SU-DHL-6 (cell line): Measurements from ENCODE around the gene FAM20C.

Experiments
- H2AFZ ChIP-seq: fragments of 200-600 bp; sonication (generic); 2 replicates; pipeline ENCODE4 v1.6.1; 2014; ENCODE audit warnings: low read depth, mild to moderate bottlenecking, moderate library complexity, mixed read lengths, antibody characterized with exemption, low read length; ENCODE audit not compliant: severe bottlenecking
- H3F3A ChIP-seq: fragments of 200-600 bp; shearing (Covaris generic); 2 replicates; pipeline ENCODE4 v1.6.0; 2016; ENCODE audit warnings: antibody characterized with exemption, mild to moderate bottlenecking; ENCODE audit not compliant: insufficient read depth
- H3K27ac ChIP-seq: fragments of 200-600 bp; sonication (generic); 2 replicates; pipeline ENCODE4 v1.5.1; 2016; ENCODE audit warnings: low read depth, mild to moderate bottlenecking, low read length, moderate library complexity, mixed read lengths
- H3K27me3 ChIP-seq: fragments of 200-600 bp; sonication (generic), shearing (Covaris generic); 2 replicates; pipeline ENCODE4 v1.6.0; 2014; ENCODE audit warnings: mild to moderate bottlenecking, low read length
- H3K36me3 ChIP-seq: fragments of 200-600 bp; sonication (generic); 2 replicates; pipeline ENCODE4 v1.6.1; 2014; ENCODE audit warnings: mild to moderate bottlenecking, low read length, mixed read lengths
- H3K4me2 ChIP-seq: fragments of 300-600, 200-600 bp; shearing (Covaris generic), sonication (generic); 2 replicates; pipeline ENCODE4 v1.6.0; 2014; ENCODE audit warnings: low read length, low read depth, mild to moderate bottlenecking; ENCODE audit not compliant: poor library complexity, severe bottlenecking
- H3K4me3 ChIP-seq: fragments of 200-600 bp; sonication (generic); 2 replicates; pipeline ENCODE4 v1.5.1; 2014; ENCODE audit warnings: antibody characterized with exemption, low read length, mild to moderate bottlenecking, mixed read lengths; ENCODE audit not compliant: insufficient read depth, poor library complexity, severe bottlenecking
- H3K79me2 ChIP-seq: fragments of 200-600 bp; sonication (generic); 2 replicates; pipeline ENCODE4 v1.6.1; 2014; ENCODE audit warnings: mild to moderate bottlenecking, low read length, moderate library complexity; ENCODE audit not compliant: insufficient read depth
- H3K9ac ChIP-seq: fragments of 200-600 bp; sonication (generic); 2 replicates; pipeline ENCODE4 v1.7.0; 2014; ENCODE audit warnings: mild to moderate bottlenecking, low read length
- H3K9me2 ChIP-seq: fragments of 200-600 bp; sonication (generic); replicated peaks from 2 replicates; pipeline ENCODE4 v1.6.1; 2014; ENCODE audit warnings: low read length; ENCODE audit not compliant: insufficient read depth
- H3K9me3 ChIP-seq: fragments of 200-600 bp; sonication (generic); 2 replicates; pipeline ENCODE4 v1.6.1; 2014; ENCODE audit warnings: low read length, mixed read lengths; ENCODE audit not compliant: insufficient read depth
- H4K20me1 ChIP-seq: fragments of 200-600 bp; sonication (generic); 2 replicates; pipeline ENCODE4 v1.6.1; 2014; ENCODE audit warnings: low read depth, mild to moderate bottlenecking, antibody characterized with exemption, low read length, moderate library complexity, mixed read lengths
- EZH2phosphoT487 ChIP-seq: fragments of 200-600 bp; sonication (generic), shearing (Covaris generic); conservative IDR thresholded peaks from 2 replicates; pipeline ENCODE4 v1.6.1; 2018; ENCODE audit warnings: mild to moderate bottlenecking, antibody characterized with exemption, low read length, moderate library complexity, mixed read lengths
- TF ChIP-seq, protein P1 (sequence below): fragments of 200-600 bp; sonication (generic); IDR thresholded peaks from one replicate; pipeline ENCODE4 v1.5.1; 2017; ENCODE audit warnings: antibody characterized with exemption, mild to moderate bottlenecking, low read length, moderate library complexity; ENCODE audit not compliant: insufficient read depth, poor library complexity, severe bottlenecking

The FAM20C gene

DNA sequence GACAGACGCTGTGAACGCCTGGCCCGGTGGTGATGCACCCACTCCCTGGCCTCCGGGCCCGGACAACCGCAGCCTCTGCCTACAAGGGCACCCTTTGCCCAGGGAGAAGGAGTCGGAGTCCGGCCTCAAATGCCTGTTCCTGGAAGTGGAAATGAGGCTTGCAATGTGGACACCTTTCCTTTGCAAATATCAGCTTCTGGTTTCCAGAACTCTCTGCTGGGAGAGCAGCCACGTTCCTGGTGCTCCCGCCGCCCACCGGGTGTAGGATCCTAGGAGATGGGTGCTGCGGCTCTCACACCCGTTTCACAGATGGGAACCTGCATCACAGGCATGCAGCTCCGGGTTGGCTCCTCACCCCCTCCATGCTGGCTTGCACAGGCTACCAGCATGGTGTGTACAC lies 100.5 kb downstream of the FAM20C start:
- Histone ChIP-seq H3K9me2 (no peaks in the 10 kb centered on the region), H3K79me2 (no peaks in the 10 kb centered on the region), H4K20me1 (no peaks in the 10 kb centered on the region), H3F3A (no peaks in the 10 kb centered on the region), H3K9me3 (no peaks in the 10 kb centered on the region), H3K9ac (no peak overlapping the region), H3K36me3 (no peaks in the 10 kb centered on the region), H3K27me3 (no peaks in the 10 kb centered on the region), H3K4me3 (no peak overlapping the region), H3K27ac (no peak overlapping the region), H2AFZ (no peak overlapping the region), H3K4me2 (no peak overlapping the region)
- TF ChIP-seq EZH2phosphoT487, result no peak
- TF ChIP-seq, protein P1, sequence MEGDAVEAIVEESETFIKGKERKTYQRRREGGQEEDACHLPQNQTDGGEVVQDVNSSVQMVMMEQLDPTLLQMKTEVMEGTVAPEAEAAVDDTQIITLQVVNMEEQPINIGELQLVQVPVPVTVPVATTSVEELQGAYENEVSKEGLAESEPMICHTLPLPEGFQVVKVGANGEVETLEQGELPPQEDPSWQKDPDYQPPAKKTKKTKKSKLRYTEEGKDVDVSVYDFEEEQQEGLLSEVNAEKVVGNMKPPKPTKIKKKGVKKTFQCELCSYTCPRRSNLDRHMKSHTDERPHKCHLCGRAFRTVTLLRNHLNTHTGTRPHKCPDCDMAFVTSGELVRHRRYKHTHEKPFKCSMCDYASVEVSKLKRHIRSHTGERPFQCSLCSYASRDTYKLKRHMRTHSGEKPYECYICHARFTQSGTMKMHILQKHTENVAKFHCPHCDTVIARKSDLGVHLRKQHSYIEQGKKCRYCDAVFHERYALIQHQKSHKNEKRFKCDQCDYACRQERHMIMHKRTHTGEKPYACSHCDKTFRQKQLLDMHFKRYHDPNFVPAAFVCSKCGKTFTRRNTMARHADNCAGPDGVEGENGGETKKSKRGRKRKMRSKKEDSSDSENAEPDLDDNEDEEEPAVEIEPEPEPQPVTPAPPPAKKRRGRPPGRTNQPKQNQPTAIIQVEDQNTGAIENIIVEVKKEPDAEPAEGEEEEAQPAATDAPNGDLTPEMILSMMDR, result no peak

DNA sequence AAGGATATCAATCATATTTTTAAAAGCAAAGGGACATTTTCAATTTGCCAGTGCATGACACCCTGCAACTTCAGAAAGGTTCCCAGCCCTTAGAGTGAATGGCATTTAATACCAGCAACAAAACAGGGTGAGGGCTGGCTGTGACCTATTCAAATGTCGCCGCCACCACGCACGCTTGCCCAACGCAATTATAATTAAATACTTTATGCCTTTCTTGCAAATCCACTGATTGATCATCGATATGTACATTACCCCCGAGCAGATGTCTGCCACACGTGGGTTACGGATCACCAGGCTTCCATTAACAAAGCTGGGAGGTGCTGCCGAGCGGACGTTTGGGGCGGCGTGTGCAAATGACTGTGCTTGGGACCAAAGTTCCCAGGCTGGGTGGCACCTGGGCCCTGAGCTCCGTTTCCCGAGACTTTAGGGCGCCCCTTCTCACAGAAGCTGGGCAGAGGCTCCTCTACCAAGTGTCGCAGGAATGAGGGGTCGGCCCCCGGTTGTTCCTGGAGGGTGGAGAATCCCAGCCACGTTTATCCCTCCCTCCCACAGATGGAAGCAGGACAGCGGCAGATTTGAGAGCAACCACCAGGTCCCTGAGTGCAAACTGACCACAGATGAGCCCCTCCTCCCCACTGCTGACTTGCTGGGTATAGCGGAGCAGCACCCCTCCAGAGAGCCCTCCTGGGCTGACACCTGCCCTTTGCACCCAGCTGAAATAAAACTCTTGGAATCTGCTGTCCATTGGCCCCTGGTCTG lies 101.5 kb downstream of the FAM20C start:
- Histone ChIP-seq H3K4me3 (no peak overlapping the region), H3K4me2 (no peak overlapping the region), H3K27ac (no peak overlapping the region), H3K9me3 (no peaks in the 10 kb centered on the region), H3K27me3 (no peaks in the 10 kb centered on the region), H4K20me1 (no peaks in the 10 kb centered on the region), H3K36me3 (no peaks in the 10 kb centered on the region), H3K9me2 (no peaks in the 10 kb centered on the region), H3K9ac (no peak overlapping the region), H3K79me2 (no peaks in the 10 kb centered on the region), H2AFZ (no peak overlapping the region), H3F3A (no peaks in the 10 kb centered on the region)
- TF ChIP-seq EZH2phosphoT487, result no peak
- TF ChIP-seq, protein P1, result no peak

DNA sequence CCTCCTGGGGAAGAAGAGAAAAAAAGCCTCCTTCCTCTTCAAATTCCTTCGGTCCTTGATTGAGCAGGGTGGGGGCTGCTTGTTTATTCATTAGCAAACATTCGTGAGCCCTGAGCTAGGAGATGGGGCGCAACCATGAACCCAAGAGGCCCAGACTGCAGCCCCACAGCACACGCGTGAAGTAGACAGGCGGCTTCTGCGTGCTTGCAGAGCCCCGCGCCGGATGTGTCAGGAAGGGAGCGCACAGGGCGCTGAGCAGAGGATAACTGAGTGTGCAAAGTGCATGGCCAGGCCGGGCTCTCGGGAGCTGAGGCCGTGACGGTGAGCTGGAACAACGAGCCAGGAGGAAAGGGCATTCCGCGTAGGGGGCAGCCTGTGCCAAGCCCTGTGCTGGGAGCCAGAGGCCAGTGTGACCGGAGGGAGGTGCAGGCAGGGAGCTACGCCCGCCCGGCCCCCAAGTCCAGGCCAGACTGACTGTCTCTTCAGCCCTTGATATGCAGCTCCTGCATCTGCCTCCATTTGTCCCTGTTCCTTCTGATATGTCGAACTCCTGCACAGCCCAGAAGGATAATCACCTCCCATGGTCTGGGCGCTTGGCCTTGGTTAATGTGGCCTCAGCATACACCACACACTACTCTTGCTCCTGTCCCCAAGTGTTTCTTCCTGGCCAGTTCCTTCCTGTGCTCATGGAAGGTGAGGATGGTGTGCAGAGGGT lies 102.2 kb downstream of the FAM20C start:
- Histone ChIP-seq H3K9me3 (no peaks in the 10 kb centered on the region), H3K27me3 (no peaks in the 10 kb centered on the region)
- TF ChIP-seq, protein P1, result no peak
- TF ChIP-seq EZH2phosphoT487, result no peak

More for the DNA sequence above, 102.2 kb downstream of the FAM20C start:
- no peaks in the 10 kb centered on the region for H4K20me1 ChIP-seq
- no peaks in the 10 kb centered on the region for H3K36me3 ChIP-seq
- no peak overlapping the region for H2AFZ ChIP-seq
- H3K9ac ChIP-seq, result no peak overlapping the region
- H3K79me2 ChIP-seq, result no peaks in the 10 kb centered on the region
- H3F3A ChIP-seq, result no peaks in the 10 kb centered on the region
- no peak overlapping the region for H3K4me2 ChIP-seq
- no peak overlapping the region for H3K27ac ChIP-seq
- H3K4me3 ChIP-seq, result no peak overlapping the region
- H3K9me2 ChIP-seq, result no peaks in the 10 kb centered on the region
